HG02852 (cell line): ENCODE results near the gene SEC14L5.
A peak's percentile ranks its signal among the peaks of the same experiment; 100 is the strongest.
"Not testable (repeated sequence)": the region's sequence is repeated elsewhere in the genome, so short reads cannot be mapped to it uniquely, and the experiment has no call there.

Experiments
- ATAC-seq: cut with Tn5 transposase; IDR thresholded peaks from one replicate; pipeline ENCODE4 v1.9.1; 2021; ENCODE audit warnings: mild to moderate bottlenecking, moderate library complexity; ENCODE audit not compliant: unreplicated experiment

Gene SEC14L5

DNA sequence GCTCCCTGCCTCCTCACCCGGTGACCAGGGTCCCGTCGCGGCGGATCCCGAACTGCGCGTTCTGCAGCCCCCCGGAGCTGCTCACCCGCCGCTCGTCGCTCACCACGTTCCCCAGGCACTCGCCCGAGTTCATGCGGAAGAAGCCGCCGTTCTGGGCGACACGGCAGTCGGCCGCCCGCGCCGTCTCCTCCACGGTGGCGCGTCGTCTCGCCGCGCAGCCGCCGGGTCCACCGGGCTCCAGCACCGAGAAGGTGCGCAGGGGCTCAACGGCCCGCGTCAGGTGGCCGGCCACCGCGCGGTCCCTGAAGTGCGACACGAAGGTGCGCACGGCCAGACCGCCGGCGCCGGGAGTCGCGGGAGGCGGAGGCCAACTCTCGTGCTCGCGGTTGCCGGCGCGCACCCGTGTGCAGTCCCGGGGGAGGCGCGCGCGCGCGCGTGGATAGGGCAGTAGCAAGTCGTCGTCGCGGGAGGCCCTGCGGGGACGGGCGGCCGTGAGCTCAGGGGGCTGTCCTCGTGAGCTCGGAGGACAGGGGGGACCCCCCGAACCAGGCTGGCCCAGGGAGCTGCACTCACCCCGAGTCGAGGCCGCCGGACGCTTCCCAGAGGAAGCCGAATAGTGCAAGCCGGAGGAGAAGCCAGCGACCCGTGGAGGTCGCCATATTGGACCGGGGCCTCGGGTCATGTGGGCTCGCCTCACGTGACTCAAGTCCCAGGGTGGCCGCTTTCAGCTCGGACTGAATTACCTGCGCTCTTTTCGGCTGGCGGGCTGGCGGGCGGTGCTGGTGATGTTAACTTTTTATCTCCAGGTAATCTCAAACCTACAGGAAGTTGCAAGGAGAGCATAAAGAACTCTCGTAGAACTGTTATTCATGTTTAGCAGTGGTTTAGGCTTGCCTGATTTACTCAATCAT is 75.4 kb downstream of the SEC14L5 start, which contains the start of gene NAGPA:
Gene NAGPA (minus strand): TSS at position 680 of the 911 bp plus-strand sequence. CDS start 21 bp downstream, at position 659.
- ATAC-seq, result peak; percentile 90

DNA sequence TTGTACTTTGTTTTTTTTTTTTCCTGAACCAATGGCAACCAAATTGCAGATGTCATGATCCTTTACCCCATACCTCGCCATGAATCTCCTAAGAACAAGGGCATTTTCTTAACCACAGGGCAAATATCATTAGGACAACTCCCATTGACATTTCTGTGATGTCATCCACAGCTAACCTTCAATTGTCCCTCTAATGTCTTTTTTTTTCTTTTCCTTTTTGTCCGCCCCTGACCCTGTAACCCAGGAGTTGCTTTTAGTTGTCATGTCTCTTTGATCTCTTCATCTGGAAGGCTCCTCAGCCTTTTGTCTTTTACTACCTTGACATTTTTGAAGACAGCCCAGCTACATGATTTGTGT is 76.0 kb downstream of the SEC14L5 start:
- no peak for ATAC-seq

DNA sequence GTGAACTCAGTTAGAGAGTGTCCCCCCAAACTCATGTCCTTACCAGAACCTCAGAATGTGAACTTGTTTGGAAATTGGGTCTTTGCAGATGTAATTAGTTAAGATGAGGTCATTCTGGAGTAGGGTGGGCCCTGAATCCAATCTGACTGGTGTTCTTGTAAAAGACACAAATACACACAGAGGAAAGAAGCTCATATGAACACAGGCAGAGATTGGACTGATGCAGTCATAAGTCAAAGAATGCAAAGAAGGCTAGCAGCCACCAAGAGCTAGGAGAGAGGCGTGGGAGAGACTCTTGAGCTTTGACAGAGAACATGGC is 77.7 kb downstream of the SEC14L5 start:
- no peak for ATAC-seq

DNA sequence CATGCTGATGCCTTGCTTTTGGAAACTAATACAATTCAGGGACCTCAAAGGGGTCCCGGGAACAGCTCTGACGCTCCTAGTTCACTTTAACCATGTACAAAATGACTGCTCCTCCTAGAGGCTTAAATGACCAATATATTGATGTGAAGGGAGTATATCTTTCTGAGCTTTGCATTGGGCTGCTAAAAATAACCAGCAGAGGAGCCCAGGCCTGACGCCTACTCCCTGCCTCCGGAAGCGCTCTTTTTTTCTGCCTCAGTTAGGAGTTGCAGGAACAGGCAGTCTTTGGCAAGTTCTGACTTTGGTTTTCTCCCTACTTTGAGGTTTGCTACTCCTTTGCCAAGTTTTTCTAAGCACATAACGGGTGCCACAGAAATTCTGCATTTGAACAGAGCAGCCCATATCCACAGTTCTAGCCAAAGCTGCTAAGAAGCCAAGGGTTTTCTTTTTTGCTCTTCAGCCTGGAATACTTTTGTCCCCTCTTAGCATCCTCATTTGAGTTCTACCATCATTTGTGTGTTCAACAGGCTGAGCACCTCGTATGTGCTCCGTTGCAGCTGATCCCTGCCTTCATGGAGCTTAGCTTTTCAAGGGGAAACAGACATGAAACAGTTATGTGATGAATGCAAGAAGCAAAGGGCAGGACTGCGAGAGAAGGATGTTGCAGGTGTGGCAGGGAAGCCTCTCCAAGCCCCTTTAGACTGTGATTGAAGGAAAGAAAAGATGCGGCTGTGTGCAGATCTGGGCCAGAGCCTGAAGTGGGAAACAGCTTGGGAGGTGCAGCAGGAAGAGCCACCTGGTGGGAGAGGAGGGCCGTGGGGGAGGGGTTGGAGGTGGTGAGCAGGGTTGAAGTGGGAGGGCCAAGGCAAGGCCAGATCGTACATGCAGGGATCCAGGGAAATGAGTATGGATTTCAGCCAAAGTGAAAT is 78.4 kb downstream of the SEC14L5 start:
- no peak for ATAC-seq

DNA sequence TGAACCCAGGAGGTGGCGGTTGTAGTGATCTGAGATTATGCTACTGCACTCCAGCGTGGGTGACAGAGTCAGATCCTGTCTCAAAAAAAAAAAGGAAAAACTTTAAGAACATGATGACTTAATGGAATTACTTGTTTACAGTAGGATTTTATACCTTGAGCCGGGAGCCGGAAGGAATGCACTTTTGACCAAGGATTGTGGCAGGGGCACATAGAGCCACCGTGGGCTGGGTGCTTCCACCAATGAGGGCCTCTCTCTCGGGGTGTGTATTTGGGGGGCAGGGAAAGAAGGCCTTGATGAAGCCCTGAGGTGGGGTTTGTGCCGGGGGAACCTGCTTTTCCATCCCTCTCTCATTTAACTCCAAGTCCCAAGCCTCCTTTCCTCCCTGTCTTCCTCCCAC is 82.3 kb downstream of the SEC14L5 start:
- no peak for ATAC-seq

DNA sequence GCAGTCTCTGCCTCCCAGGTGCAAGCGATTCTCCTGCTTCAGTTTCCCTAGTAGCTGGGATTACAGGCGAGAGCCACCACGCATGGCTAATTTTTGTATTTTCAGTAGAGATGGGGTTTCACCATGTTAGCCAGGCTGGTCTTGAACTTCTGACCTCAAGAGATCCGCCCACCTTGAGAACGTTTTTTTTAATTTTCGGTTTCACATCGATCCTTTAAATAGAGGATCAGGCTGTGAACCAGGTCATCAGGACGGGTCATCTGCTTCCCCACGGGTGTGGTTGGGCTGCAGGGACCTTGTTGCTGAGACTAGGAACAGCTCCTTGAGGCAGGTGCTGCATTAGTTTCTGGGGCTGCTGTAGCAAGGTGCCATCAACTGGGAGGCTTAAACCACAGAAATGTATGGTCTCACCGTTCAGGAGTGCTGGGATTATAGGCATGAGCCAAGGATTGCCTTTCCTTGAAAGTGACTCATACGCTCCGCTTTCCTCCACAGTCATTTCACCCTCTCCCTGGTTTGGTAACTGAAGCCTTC is 83.5 kb downstream of the SEC14L5 start:
- ATAC-seq, result peak; percentile 80

DNA sequence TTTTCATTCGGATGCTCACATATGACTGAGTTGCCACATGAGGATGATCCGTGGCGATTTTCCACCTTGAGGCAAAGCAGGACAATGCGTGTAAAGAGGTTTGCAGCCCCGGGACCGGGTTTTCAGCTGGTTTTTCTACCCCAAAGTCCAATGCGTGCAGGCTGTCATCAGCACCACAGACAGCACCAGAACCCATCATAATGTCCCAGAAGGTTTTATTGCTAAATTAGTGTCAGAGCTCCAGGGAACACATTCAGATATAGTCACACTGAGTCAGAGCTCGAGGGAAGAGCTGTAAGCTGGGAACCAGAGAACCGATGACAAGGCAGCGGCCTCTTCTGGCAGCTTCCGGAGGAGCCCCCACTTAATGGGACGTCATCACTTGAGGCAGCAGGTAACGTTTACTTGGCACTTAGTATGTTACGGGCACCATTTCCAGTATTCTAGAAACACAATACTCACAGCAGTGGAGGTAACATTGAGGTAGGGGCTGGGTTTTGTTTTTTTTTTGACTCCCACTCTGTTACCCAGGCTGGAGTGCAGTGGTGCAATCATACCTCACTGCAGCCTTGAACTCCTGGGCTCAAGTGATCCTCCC is 84.5 kb downstream of the SEC14L5 start:
- no peak for ATAC-seq

DNA sequence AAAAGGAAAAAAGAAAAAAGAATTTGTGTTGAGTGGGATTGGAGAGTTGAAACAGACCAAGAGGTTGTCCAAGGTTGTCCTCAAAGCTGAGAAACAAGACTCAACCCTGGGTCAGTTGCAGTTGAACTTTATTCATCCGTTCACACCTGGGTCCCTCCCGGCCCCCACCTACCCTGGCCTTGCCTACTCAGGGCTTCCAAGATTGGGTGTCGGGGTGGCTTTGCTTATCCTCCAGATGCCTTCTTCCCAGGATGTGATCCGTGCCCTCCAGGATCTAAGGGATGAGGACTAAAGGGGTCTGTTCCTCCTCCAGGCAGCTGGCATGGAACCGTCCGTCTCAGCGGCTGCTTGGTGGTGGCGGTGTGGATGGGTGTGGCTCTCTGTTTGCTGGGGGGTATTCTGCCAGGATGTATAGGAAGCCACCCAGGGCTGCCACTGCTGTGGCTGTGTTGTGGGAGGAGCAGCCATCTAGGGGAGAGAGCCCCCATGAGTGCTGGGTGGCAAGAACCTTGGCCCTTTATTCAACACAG is 85.9 kb downstream of the SEC14L5 start:
- ATAC-seq, result no peak

DNA sequence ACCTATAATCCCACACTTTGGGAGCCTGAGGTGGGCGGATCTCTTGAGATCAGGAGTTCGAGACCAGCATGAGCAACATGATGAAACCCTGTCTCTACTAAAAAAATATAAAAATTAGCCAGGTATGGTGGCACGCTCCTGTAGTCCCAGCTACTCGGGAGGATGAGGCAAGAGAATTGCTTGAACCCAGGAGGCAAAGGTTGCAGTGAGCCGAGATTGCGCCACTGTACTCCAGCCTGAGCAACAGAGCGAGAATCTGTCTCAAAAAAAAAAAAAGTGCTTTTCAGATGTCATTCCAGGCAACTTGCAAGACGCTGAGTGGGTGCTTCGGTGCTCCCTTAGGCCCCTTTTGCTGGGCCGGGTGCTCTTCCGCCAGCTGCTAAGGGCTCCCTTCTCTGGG is 86.5 kb downstream of the SEC14L5 start:
- ATAC-seq, result not testable (repeated sequence)

DNA sequence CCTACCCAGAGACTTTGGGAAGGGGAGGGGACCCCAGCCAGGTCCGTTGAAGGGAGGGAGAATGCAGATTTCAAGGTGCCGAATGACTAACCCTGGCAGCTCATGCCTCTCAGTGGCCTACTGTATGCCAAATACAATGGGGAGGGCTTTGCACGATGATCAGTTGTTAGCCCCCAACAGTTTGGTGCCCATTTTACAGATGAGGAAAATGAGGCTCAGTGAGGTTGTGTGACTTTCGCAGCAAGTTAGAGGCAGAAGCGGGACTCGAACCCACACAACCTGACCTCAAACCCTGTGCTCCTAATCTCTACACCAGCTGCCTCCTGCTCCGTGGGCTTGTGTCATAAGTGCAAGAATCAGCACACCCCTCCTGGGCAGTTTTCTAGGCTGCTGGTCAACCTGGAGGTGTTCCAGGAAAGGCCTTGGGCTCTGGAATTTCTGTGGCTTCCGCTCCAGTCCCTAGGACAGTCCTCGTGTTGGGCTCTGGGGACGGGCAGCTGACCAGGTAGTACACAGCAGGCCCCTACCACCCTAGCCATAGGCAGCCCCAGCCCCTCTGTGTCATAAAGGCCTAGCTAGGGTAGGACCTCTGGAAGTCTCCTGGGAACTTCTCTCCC is 87.5 kb downstream of the SEC14L5 start:
- no peak for ATAC-seq

DNA sequence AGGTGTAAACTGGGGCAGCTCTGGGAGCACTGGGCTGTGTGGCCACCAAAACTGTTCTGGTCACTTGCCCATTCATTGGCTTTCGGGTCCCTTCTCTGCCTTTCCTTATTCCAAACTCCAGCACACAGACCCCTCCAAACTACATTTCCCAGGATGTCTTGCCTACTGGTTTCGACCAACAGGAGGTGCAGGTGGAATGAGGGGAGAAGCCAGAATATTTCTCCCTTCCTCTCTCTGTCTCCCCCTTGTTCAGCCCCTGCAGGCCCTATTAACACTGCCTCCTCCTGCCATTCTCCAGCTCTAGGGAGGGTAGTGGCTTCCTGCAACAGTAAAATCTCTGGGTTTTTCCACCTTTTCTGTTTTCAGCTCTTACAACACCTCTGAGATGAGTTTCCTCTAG is 88.8 kb downstream of the SEC14L5 start:
- ATAC-seq, result no peak

DNA sequence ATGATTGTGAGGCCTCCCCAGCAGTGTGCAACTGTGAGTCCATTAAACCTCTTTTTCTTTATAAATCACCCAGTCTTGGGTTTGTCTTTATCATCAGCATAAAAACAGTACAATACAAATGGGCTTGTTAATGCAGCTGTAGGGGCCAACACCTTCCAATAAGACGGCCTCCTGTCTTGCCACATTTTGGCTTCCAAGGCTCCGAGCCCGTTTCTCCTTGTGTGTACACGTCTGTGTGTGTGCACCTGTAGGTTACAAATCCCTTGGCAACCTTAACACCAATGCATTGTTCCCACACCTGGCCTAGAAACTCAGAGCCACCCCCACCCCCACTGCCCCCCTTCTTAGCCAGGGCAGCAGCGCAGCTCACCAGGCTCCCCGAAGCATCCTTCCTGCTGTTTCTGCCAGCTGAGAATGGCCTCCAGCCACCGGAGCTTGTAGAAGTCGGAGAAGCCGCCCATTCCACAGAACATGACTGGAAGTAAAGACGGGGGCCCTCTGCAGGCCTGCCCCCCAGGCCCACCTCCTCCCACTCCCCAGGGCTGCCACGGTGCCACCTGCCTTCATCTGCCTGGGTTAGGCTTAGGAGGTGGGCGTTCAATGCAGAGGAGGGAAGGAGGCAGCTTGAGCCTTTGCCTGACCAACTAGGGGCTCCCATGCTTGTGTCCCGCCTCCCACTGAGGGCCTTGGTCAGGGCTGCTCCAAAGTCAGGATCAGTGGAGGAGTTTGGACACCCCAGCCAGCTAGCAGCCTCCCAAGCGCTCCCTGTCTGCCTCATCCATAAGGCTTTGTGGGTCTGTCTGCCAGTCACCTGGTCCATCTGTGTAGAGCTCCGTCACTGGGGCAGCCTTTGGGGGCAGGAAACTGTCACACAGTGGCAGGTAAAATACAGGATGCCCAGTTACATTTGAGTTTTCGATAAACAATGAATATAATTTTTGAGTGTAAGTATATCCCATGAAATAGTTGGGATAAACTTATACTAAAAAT is 97.0 kb downstream of the SEC14L5 start:
- no peak for ATAC-seq

DNA sequence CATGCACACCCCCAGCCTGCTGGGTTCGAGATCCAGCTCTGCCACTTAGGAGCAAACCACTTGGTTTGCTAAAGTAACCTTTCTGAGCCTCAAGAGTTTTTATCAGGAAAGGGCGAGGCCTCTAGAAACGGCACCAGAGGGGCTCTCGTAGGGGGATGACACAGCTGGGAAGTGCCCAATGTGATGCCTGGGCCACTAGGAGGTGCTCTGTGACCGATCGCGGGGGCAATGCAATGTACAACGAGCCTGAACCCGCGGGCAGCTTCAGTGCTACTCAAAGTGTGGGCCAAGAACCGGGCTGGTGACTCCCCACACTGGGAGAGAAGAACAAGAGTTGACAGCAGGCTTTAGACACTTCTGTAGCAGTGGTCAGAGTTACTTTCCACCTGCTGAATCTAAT is 98.2 kb downstream of the SEC14L5 start:
- peak; percentile 65 for ATAC-seq

DNA sequence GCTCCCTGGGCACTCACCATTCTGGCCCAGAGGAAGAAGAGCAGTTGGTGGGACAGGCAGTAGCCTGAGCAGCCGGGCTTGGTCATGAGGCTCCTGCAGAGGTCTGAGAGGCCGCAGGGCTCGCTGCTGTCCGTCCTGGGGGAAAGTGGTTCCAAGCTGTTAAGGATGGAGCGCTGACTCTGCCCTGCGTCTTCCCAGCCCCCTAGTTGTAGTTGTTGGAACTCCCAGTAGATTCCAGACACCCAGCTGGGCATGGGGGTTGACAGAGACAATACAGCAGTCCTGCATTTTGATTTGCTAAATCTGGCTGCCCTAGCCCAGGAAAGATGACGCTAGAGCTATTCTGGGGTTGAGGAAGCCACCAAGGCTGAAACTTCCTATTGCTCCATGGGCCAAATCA is 100.3 kb downstream of the SEC14L5 start:
- ATAC-seq, result no peak

DNA sequence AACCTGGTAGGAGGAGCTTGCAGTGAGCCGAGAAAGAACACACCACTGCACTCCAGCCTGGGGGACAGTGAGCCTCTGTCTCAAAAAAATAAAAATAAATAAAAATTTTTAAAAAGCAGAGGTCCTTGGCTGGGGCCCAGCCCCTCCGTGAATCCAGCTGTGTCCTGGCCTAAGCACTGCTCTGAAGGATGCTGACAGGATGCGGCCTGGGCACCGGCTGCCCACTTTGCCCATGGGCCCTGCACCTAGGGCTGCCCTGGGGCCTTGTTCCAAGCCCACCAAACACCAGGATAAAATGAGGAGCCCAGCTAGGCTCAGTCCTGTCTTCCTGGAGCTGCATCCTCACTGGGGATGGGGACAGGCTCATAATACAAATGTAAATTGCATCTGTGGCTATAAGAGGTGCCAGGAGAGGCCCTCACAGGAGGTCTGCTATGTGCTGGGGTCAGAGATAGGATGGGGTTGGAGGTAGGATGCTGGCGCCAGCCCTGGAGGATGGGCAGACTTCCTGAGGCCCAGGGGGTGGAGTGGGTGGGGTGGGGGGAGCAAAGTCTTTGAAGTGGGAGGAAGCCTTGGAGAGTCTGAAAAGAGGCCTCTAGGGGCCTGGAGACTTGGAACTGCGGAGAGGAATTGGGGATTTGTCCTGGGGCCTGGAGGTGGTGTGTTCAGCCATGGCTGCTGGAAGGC is 101.4 kb downstream of the SEC14L5 start:
- ATAC-seq, result no peak

DNA sequence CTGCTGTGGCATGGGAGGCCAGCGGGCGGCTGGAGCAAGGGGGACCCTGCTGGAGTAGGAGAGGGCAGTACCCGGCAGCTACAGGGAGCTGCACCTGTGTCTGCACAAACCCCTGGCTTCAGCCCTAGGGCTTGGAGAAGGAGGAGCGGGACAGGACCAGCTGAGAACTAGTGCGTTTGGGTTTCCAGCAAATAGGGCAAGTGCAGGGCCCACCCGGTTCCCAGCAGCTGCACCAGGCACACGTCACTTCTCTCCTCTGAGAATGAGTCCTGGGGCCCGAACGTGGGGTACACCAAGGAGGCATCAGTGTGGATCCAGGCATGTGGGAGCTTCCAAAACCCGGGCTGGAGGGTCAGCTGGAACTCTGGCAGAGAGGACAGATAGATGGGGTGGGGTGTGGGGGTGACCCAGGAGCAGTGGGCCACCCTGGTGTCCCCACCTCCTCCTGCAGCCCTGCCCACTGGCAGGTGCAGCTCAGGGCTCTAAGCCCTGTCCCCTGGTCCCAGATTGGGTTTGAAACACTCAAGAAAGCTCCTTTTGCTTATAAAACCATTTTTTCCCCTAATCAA is 102.0 kb downstream of the SEC14L5 start:
- ATAC-seq, result no peak

DNA sequence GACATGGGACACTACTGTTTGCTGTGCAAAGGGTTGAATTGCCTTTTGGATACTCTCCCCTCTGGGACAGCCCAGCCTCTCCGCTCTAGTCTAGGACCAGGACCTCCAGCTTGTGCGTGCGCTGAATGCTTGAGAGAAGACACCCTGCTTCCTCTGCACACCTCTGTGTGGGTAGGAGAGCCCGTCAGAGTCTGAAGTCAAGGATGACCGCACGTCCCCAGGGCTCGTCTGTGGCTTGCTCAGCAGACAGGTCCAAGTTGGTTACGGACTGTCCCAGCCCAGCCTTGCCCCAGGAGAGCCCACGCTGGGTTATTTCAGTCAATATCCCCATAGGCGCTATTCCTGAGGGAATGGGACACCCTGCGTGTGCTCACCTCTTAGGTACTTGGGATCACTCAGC is 103.9 kb downstream of the SEC14L5 start:
- peak; percentile 83 for ATAC-seq
